BLaER1 treated with 17β-estradiol and CSF1 and Interleukin-3, amounts not matched to agents 10 nM and 100 nM (cell line): Measurements from ENCODE around the gene CCL27.
"Not testable (repeated sequence)": the region's sequence is repeated elsewhere in the genome, so short reads cannot be mapped to it uniquely, and the experiment has no call there.

ENCODE experiments used
- H3K27ac ChIP-seq, 11 experiments: shearing (Covaris generic); formaldehyde crosslinking; 2 replicates each; pipeline ENCODE4 v1.8.1; 2022
- H3K27me3 ChIP-seq, 11 experiments: shearing (Covaris generic); formaldehyde crosslinking; 2 replicates each; pipeline ENCODE4 v1.8.1; 2022
- H3K36me3 ChIP-seq, 11 experiments: shearing (Covaris generic); formaldehyde crosslinking; 2 replicates each; pipeline ENCODE4 v1.8.1; 2022
- H3K4me1 ChIP-seq, 10 experiments: shearing (Covaris generic); formaldehyde crosslinking; 2 replicates each; pipeline ENCODE4 v1.8.1; 2022
- H3K4me2 ChIP-seq, 11 experiments: shearing (Covaris generic); formaldehyde crosslinking; 2 replicates each; pipeline ENCODE4 v1.8.1; 2022
- H3K4me3 ChIP-seq, 10 experiments: shearing (Covaris generic); formaldehyde crosslinking; 2 replicates each; pipeline ENCODE4 v1.8.1; 2022
- H3K9ac ChIP-seq, 11 experiments: shearing (Covaris generic); formaldehyde crosslinking; 2 replicates each; pipeline ENCODE4 v1.8.1; 2022
- H3K9me3 ChIP-seq, 11 experiments: shearing (Covaris generic); formaldehyde crosslinking; replicated peaks in 1 of 11; 2 replicates each; pipeline ENCODE4 v1.8.1; 2022
- H4K20me1 ChIP-seq, 11 experiments: shearing (Covaris generic); formaldehyde crosslinking; 2 replicates each; pipeline ENCODE4 v1.8.1; 2022
- Cebpa-rat ChIP-seq, 11 experiments: shearing (Covaris generic); IDR thresholded peaks; 2 replicates each; pipeline ENCODE4 v1.8.1; 2022

CCL27 gene

GRCh38 chr9:34648673-34649072 lies 13.8 kb downstream of the CCL27 start:
- no peaks in the 10 kb centered on the region for H3K9me3 ChIP-seq

GRCh38 chr9:34647651-34648050 lies 14.8 kb downstream of the CCL27 start:
- Histone ChIP-seq H3K9ac (peak overlapping the region; percentile 80 to 86 (median 84); a peak in 21 of 22 replicates), H3K27me3 (no peaks in the 10 kb centered on the region), H3K4me3 (peak overlapping the region; percentile 68 to 83 (median 78)), H3K9me3 (no peaks in the 10 kb centered on the region), H3K27ac (peak overlapping the region in 8 of 11 experiments; percentile 74 to 83 (median 80); a peak in 10 of 22 replicates), H4K20me1 (peaks cover 0 to 17% (median 11%) of the 10 kb centered on the region in 11 experiments; a peak in 11 of 22 replicates), H3K4me2 (peak overlapping the region; percentile 91 to 100 (median 98)), H3K4me1 (peaks cover 26 to 40% (median 29%) of the 10 kb centered on the region in 10 experiments), H3K36me3 (peaks cover 29 to 40% (median 34%) of the 10 kb centered on the region in 11 experiments)
- no peak for TF ChIP-seq Cebpa-rat (IDR thresholded peaks at IDR 0.05)

More at GRCh38 chr9:34648673-34649072, 13.8 kb downstream of the CCL27 start:
- no peaks in the 10 kb centered on the region for H3K27me3 ChIP-seq
- TF ChIP-seq Cebpa-rat (IDR thresholded peaks at IDR 0.05), result no peak
- H3K9ac ChIP-seq, result no peak overlapping the region
- peaks cover 0 to 17% (median 11%) of the 10 kb centered on the region in 11 experiments; a peak in 11 of 22 replicates for H4K20me1 ChIP-seq
- H3K27ac ChIP-seq, result no peak overlapping the region
- H3K4me1 ChIP-seq, result peaks cover 35 to 49% (median 39%) of the 10 kb centered on the region in 10 experiments
- peak overlapping the region in 10 of 11 experiments; percentile 91 to 100 (median 98); a peak in 12 of 22 replicates for H3K4me2 ChIP-seq
- H3K4me3 ChIP-seq, result 0 out of 20 replicates have a peak overlapping the region, but pooled peaks of 1 of the 10 experiments have one; percentile 82
- peaks cover 29 to 40% (median 34%) of the 10 kb centered on the region in 11 experiments for H3K36me3 ChIP-seq

- H4K20me1 ChIP-seq, result peaks cover 0 to 17% (median 11%) of the 10 kb centered on the region in 11 experiments; a peak in 11 of 22 replicates
- TF ChIP-seq Cebpa-rat (IDR thresholded peaks at IDR 0.05), result no peak
- H3K9ac ChIP-seq, result peak overlapping the region; percentile 80 to 86 (median 84)
- H3K27ac ChIP-seq, result peak overlapping the region; percentile 40 to 83 (median 77); a peak in 21 of 22 replicates
- peak overlapping the region; percentile 91 to 100 (median 98) for H3K4me2 ChIP-seq
- peak overlapping the region; percentile 68 to 83 (median 78) for H3K4me3 ChIP-seq
- no peaks in the 10 kb centered on the region for H3K9me3 ChIP-seq
- H3K36me3 ChIP-seq, result peaks cover 29 to 40% (median 34%) of the 10 kb centered on the region in 11 experiments
- H3K4me1 ChIP-seq, result peaks cover 23 to 34% (median 27%) of the 10 kb centered on the region in 10 experiments
- no peaks in the 10 kb centered on the region for H3K27me3 ChIP-seq
These were observed 15.4 kb downstream of the CCL27 start for GRCh38 chr9:34647084-34647403.

GRCh38 chr9:34646211-34647083 lies 16.0 kb downstream of the CCL27 start, which contains the start of gene GALT:
Gene GALT (plus strand): TSS chr9:34646675. CDS start chr9:34646705, 30 bp downstream.
- Histone ChIP-seq H3K36me3 (peaks cover 29 to 35% (median 34%) of the 10 kb centered on the region in 11 experiments), H3K4me1 (peaks cover 20 to 33% (median 28%) of the 10 kb centered on the region in 10 experiments), H3K4me3 (peak within 1 kb of the TSS; percentile 68 to 83 (median 78)), H3K27me3 (no peaks in the 10 kb centered on the region), H3K9me3 (no peaks in the 10 kb centered on the region), H3K27ac (peak within 1 kb of the TSS; percentile 40 to 83 (median 77); a peak in 21 of 22 replicates), H3K9ac (peak within 1 kb of the TSS; percentile 80 to 86 (median 84)), H3K4me2 (peak within 1 kb of the TSS; percentile 91 to 100 (median 98)), H4K20me1 (peaks cover 0 to 17% (median 11%) of the 10 kb centered on the region in 11 experiments; a peak in 11 of 22 replicates)
- no peak for TF ChIP-seq Cebpa-rat (IDR thresholded peaks at IDR 0.05)

GRCh38 chr9:34644766-34645314 lies 17.6 kb downstream of the CCL27 start:
- no peak overlapping the region for H3K4me2 ChIP-seq
- TF ChIP-seq Cebpa-rat (IDR thresholded peaks at IDR 0.05), result no peak
- H3K27ac ChIP-seq, result no peak overlapping the region
- no peak overlapping the region for H3K9ac ChIP-seq
- H4K20me1 ChIP-seq, result peaks cover 0 to 17% (median 11%) of the 10 kb centered on the region in 11 experiments; a peak in 11 of 22 replicates
- H3K9me3 ChIP-seq, result no peaks in the 10 kb centered on the region
- peaks cover 16 to 21% (median 19%) of the 10 kb centered on the region in 11 experiments for H3K36me3 ChIP-seq
- peaks cover 20 to 38% (median 29%) of the 10 kb centered on the region in 10 experiments for H3K4me1 ChIP-seq
- H3K4me3 ChIP-seq, result no peak overlapping the region
- no peaks in the 10 kb centered on the region for H3K27me3 ChIP-seq

- Histone ChIP-seq H3K4me2 (no peak overlapping the region), H3K9ac (no peak overlapping the region), H4K20me1 (peaks cover 0 to 8% (median 6%) of the 10 kb centered on the region in 11 experiments; a peak in 11 of 22 replicates), H3K27me3 (no peaks in the 10 kb centered on the region), H3K4me3 (no peak overlapping the region), H3K4me1 (peaks cover 19 to 29% (median 22%) of the 10 kb centered on the region in 10 experiments), H3K9me3 (no peaks in the 10 kb centered on the region), H3K36me3 (no peaks in the 10 kb centered on the region), H3K27ac (no peak overlapping the region)
- no peak for TF ChIP-seq Cebpa-rat (IDR thresholded peaks at IDR 0.05)
These were observed 19.8 kb downstream of the CCL27 start for GRCh38 chr9:34642679-34643078.

- not testable (repeated sequence) for H3K9ac ChIP-seq, H3K4me2 ChIP-seq, H3K9me3 ChIP-seq, H3K27me3 ChIP-seq, H3K4me3 ChIP-seq, H3K27ac ChIP-seq
- H3K4me1 ChIP-seq, result peaks cover 38 to 48% (median 41%) of the 10 kb centered on the region in 10 experiments
- H4K20me1 ChIP-seq, result peaks cover 0 to 28% (median 17%) of the 10 kb centered on the region in 11 experiments; a peak in 16 of 22 replicates
- H3K36me3 ChIP-seq, result peaks cover 0 to 16% (median 12%) of the 10 kb centered on the region in 11 experiments; a peak in 13 of 22 replicates
These were observed 23.1 kb downstream of the CCL27 start for GRCh38 chr9:34639322-34639721.

GRCh38 chr9:34638138-34638445 lies 24.4 kb downstream of the CCL27 start:
- H3K4me1 ChIP-seq, result peaks cover 38 to 53% (median 47%) of the 10 kb centered on the region in 10 experiments
- no peaks in the 10 kb centered on the region for H3K9me3 ChIP-seq
- H3K4me3 ChIP-seq, result peak overlapping the region; percentile 64 to 82 (median 74)
- peaks cover 0 to 21% (median 12%) of the 10 kb centered on the region in 11 experiments; a peak in 14 of 22 replicates for H3K36me3 ChIP-seq
- peak overlapping the region; percentile 79 to 92 (median 85) for H3K9ac ChIP-seq
- peak overlapping the region; percentile 76 to 88 (median 82) for H3K27ac ChIP-seq
- no peak for TF ChIP-seq Cebpa-rat (IDR thresholded peaks at IDR 0.05)
- peaks cover 0 to 40% (median 28%) of the 10 kb centered on the region in 11 experiments; a peak in 16 of 22 replicates for H4K20me1 ChIP-seq
- no peaks in the 10 kb centered on the region for H3K27me3 ChIP-seq
- peak overlapping the region; percentile 87 to 99 (median 97) for H3K4me2 ChIP-seq
